GM21619 (cell line): Measurements from ENCODE around the gene CPNE4.

ENCODE experiments used
- ATAC-seq: cut with Tn5 transposase; IDR thresholded peaks from one replicate; pipeline ENCODE4 v1.9.1; 2021; ENCODE audit not compliant: unreplicated experiment

CPNE4 gene

DNA sequence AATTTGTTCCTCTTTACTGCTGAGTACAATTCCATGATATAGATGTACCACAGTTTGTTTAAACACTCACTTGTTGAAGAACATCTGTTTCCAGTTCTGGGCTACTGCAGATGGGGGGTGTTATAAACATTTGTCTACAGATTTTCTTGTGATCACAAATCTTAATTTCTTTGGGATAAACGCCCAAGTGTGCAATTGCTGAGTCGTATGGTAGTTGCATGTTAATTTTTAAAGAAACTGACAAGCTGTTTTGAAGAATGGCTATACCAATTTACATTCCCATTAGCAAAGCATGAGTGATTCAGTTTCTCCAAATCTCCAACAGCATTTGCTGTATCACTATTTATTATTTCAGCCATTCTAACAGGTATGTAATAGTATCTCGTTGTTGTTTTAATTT, 290.0 kb downstream of the CPNE4 start:
- ATAC-seq, result no peak

DNA sequence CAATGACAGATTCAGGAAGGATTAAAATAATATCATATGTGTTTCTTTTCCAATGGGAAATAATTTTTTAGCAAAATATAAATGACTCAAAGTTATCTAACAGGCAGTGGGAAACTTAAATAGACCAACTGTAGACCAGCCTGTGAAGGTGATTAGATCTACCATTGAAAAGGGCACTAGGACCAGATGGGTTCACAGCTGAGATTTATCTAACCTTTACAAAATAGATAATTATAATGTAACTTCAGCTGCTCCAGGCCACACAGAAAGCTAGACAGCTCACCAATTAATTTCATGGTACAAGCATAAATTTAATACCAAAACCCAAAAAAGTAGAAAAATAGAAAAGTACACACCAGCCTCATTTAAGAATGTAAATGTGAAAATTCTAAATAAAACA, 291.7 kb downstream of the CPNE4 start:
- no peak for ATAC-seq

DNA sequence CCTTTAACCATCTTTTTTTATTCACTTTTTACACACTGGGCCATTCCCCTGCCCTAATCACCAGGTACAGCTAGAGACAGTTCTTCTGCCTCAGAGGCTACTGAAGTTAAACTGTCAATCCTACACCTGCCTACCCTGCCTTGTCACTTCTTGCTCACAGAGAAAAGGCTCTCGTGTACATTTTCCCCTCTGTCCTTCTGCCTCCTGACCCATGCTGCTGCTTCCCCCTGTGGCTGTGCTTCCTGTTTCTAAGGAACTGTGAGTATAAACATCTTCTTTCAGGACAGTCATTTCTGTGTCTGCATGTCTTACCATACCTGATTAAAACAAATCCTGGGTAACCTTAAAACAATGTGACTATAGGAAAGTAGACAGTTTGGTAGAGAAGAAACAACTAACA, 295.6 kb downstream of the CPNE4 start:
- no peak for ATAC-seq

DNA sequence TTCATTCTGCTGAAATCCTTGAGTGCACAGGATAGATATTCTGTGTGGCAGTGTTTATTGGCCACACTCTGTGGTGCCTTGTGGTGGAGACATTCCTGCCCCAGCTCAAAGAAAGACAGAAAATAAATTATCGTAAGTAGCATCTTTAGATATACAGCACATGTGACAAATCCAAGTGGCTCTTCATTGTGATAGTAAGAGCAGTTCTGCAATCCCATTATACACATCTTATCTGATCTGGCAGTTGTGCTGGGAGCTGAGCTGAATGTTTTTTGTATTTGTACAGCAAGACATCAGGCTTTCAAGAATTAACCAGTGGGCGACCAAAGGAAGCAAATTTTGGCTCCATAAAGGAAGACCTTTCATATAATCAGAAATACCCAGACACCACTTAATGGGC, 296.7 kb downstream of the CPNE4 start:
- no peak for ATAC-seq

DNA sequence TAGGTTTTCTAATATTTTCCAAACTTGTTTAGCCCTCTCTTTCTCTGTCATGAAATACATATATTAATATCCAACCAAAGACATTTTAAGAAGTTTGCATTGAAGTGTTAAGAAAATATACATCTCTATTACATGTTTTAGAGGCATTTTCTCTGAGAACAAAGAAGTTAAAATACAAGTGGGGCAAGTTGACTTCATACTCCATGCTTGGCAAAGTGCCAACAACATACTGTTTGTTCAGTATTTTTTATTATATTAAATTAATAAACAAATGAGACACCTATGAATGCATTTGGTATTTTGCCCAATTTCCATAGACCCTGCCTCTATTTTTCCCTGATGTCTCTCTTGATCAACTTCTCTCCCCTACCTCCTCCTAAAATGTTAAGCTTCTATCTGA, 299.3 kb downstream of the CPNE4 start:
- ATAC-seq, result no peak

DNA sequence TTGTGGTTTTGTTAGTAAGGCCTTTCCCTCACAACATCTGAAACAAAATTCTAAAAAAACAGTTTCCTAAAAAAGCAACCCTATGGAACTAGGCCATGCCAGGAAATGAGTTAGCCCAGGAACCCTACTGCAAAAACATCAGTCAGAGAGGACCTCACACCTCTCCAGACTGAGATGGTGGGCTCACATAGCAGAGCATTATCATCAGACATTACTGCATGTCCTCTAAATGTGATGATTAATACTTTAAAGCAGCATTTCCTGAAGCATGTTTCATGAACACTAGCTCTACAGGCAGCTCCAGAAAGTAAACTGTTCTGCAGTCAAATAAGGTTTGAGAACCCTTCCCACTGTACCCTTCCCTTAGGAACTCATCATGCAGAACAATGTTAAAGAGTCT, 299.7 kb downstream of the CPNE4 start:
- ATAC-seq, result no peak

DNA sequence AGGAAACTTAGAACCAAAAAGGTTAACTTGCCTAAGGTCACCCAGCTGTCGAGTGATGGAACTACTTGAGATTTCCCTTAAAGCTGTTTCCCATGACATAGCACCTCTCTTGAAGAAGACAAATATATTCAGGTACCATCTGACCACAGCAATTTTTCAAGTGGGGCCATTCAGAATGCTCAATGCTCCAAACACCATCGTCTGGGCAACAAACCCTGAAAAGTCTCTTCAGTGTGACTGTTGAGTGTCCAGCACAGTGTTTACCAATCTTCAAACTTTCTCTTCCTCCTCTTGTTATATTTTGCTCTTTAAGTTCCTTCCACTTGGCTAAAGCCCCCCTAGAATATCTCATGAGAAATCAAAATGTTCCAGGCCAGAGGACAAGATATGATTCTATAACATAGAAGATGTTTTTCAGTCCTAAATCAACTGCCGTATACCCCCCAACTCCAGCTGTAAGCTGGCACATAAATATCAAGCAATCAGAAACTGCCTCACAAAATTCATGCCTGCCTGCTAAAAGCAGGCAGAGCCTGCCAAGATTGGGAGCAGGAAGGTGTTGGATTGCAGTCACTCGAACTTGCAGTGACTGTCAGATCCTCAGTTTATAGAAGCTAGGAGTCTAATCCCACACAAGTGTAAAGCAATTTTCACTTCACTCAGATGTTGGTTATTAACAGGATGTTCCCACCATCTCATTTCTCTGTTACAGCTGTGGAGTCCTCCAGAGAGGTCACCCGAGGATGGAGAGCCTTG, 301.6 kb downstream of the CPNE4 start:
- no peak for ATAC-seq

DNA sequence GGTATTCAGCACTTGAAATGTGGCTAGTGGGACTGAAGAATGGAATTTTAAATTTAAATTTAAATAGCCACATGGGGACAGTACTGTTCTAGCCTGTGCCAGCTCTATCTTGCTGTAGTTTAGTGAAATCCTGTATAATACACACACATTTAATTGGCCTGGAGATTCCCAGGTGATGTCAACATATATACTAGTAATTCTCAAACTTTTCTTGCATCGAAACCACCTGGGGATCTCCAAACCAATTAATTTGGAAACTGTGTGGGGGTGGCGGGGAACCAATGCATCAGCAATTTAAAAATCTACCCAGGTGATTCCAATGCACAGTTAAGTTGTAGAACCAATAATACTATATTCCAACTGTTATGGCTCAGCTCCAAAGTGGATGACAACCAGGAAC, 303.1 kb downstream of the CPNE4 start:
- peak; percentile 42 for ATAC-seq

DNA sequence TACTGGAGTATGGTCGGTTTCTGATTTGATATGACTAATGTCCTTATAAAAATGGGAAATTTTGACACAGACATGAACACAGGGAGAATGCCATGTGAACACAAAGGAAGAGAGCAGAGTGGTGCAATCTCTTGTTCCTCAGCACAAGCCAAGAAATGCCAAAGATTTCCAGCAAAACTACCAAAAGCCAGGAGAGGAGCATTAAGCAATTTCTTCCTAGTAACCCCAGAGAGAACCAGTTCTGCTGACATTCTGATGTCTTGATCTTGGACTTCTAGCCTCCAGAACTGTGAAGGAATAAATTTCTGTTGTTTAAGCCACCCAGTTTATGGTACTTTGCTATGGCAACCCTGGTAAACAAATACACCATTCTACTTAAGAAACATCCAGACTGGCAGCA, 304.2 kb downstream of the CPNE4 start:
- no peak for ATAC-seq

DNA sequence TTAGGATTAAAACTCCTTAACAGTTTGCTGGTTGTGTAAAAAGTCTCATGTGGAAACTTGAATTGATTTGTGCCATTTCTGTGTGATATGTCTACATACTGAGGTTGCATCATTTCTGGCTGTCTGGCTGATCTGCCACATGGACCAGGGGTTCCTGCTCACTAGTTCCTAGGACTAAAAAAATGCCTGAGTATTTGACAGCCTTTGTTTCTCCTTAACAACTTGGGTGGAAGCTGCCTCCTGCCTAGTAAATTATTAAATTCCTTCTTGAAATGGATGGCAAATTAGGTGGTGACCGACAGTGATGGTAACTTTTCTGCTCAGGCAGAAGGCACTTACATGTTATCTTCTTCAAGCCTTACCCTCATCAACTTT, 305.2 kb downstream of the CPNE4 start:
- ATAC-seq, result no peak

DNA sequence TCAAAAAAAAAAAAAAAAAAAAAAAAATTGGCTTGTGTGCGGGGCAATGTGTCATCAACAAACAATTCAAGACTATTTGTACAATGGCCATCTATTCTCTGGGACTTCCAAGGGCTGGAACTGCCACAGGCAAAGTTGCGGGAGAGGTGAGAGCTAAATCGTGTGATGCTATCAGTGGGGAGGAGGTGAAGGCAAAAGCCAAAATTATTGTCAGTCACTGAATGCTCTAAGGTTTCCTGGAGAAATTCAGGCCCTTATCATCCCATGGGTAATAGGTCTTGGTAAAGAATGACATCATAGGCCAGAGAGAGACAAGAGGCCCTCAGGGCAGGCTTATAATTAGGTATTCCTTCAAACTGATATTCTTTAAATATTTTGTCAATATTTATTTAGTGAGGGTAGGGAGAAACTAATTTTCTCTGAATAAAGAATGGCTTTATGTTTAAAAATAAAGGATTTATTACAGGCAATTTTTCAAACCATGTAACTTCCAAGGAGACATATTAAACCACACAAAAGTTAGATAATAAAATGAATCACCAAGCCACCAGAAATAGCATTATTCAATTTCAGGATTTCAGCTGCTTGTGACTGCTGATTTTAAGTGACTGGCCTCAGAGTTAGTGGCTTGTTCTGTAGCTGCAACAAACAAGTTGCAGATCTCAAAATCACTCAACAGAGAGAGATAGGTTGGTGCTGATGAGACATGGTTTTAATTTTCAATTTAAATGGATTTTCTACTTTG, 305.7 kb downstream of the CPNE4 start:
- no peak for ATAC-seq

DNA sequence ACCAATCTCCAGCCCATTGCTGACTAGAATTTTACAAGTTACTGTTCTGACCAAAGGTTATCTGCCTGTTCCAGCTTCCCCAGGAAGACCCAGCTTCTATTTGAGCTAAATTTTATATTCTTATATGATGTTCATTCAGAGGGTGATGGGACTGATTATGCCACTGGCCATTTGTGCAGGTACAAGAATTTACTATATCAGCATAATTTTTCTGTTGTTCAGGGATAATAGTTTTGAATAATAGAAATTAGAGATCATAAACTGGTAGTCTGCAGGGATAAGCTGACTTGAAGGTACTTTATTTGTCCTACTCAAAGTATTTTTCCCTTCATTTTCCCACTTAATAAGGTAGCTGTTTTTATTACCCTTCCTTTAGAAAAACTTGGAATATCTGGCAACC, 309.4 kb downstream of the CPNE4 start:
- no peak for ATAC-seq

DNA sequence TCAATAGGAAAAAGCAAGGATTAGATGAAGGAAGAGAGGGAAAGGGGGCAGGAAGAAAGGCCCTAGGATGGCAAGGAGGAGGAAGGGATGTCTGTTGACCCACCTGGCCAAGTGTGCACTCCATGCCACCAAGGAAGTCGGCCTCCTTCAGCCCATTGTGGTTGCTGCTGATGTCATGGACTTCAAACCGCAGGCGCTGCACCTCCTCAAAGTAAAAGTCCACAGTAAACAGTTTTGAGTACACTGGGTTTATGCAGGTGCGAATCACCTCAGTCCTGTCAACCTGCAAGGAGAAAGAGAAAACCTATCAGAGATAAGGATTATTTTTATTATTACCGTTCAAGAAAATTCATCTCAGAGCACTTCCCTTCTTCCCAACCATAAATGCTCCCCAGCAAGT, 311.5 kb downstream of the CPNE4 start:
- ATAC-seq, result no peak

DNA sequence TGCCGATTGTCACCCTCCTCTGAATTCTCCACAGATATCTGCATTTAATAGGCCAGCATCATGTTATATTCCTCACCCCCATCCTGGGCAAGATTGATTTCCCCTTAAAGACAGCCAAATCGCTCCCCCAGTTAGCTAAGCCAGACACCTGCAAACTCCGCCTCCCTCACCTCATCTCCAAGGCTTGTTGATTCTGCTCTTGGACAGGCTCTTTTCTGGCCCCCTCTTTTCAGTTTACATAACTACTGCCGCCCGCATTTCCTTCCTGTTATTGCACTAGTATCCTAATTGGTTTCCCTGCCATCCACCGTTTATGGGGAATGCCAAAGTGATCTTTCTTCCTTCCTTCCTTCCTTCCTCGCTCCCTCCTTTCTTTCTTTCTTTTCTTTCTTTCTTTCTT, 317.3 kb downstream of the CPNE4 start:
- ATAC-seq, result no peak

DNA sequence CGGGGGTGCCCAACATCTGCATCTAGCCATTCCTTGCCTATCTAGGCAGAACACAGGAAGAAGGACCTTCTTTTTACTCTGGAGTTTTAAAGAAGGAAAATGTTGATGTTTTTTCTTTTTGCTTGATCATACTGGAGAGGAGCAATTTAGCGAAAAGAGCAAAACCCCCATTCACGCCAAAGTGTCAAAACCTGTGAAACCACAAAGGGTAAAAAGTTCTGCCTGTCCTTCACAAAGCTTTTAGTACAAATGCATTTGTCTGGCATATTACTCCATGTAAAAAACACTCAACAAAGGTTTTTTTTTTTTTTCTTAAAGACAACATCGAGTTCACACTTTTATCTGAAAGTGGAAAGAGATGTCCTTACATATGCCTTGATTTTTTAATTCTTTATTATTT, 317.9 kb downstream of the CPNE4 start:
- ATAC-seq, result no peak

DNA sequence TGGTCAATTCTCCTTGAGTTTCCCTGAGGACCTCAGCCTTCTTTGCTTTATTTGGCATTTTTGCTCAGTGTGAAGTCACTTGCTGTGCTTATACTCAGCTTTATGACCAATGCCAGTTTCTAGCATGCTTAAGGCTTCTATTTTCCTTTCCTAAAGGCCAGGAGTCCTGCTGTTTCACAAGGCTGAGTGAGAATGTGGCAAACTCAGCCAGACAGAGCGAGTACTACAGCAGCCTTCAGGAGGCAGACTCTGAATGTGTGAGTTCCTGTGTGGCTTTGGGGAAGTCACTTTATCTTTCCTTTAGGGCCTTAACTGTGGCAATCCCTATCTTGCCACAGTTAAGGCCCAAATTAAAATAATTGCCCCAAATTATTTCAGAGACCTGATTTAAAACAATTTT, 318.8 kb downstream of the CPNE4 start:
- no peak for ATAC-seq

DNA sequence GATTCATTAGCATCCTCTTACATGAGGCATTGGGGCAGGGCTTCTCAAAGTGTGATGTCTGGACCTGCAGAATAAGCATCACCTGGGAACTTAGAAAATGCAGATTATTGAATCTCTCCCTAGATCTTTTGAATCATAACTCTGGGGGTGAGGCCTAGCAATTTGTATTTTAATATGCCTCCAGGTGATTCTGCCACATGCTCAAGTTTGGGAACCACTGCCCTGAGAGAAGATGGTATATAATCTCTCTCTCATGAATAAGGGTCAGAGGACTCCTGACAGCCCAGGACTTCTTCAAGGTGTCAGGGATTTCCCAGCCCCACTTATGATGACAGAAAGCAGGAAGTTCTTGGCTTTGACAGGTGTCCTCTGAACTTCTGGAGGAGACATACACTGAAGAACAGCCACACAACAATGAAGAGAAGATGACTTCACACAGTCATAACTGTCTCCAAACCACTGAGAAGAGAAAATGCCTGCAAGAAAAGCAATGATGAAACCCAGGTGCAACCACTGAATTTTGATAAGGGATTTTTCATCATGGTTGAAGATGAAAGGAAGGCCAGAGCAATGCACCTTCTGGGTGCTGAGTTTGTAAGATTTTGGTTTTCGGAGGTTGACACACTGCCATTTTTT, 320.1 kb downstream of the CPNE4 start:
- peak; percentile 84 for ATAC-seq

DNA sequence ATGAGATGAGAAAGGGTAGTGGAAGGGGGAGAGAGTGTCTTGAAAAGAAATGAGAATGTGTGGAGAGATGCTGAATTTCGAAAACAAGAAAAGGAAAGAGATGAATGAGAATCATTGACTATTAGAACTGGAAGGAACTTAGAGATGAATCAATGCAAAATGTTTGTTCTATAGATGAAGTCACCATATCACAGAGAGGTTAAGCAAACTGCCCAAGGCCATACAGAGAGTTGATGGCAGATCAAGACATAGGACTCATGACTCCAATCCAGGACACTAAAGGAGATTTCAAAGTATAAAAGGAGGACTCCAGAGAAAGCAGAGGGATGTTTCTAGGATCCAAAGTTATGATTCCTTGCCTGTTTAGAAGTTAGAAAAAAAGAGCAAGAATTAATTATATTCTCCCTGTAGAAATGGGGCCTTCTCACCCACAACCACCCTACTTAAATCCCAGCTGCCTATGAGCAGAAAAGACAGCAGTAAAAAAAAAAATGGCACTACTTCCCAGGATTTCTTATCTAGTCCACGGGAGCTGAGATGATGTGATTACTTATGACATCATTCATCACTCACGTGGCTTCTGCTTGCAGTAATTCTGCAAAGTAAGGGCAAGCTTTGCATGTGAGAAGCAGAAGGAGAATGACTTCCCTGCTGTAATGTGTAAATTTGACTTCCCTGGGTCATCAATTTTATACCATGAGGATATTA, 321.2 kb downstream of the CPNE4 start:
- no peak for ATAC-seq

DNA sequence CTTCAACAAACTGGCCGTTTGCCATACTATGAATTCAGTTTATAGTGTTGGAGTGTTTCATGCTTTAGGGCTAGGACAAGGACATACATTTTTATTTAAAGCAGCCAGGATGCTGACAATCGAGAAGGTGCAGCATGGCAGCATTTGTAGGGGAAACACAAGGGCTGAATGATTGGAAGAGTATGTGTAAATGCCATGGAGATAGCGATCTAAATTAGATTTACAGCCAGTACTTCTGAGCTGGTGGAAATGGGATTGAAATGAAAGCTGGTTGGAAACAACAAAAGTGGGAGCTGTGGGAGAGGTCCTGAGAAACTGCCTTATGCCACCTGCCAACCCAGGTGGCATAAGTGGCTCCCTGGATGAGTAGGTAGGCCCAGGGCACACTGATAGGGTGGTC, 322.2 kb downstream of the CPNE4 start:
- ATAC-seq, result no peak

DNA sequence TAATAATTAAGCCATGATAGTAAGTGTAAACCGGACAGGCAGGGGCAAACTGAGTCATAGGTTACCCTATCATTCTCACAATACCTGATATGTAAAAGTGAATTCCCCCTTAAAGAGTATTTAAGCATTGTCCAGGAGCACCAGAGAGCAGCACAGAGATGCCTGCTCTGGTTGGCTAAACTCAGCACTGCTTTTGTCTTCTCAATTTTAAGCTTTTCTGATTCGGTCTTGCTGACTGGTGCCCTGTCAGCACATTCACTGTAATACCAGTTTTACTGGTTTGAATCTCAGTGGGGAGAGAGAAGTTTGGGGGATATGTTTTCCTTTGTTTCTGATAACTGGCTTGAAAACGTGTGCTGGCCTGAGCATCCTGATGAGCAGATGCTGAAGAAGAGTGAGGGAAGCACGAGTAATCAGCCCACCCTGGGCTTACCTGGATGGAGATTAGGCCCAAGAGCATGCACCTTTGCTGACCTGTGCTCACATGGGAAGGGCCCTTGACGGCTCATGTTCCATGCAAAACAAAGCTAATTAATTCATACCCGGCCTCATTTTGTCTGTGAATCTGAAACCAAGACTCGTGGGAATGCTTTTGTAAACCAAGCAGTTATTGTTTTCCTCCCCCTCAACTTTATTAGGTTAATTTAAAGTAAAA, 323.6 kb downstream of the CPNE4 start:
- no peak for ATAC-seq

DNA sequence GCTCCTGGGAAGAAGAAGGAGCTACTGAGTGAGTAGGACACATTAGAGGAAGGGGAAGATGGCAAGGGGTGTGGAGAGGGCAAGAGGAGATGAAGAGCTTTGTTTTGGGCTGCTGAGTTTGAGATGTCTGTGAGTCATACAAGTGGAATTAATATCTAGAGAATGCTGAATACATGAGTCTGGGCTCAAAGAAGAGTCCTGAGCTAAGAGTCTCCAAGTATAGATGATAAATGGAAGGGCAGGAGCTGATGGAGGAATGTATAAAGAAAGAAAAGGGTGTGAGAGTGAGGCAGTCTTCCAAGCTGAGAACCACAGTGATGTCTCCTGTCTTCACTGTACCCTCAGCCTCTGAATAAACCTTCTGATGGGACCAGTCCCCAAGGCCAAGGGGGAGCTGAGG, 326.6 kb downstream of the CPNE4 start:
- ATAC-seq, result no peak
